SHP77 treated with DMSO at 0.1 percent for 48 hours (cell line): ENCODE results near the gene CHTF18.
"Not testable (repeated sequence)": the region's sequence is repeated elsewhere in the genome, so short reads cannot be mapped to it uniquely, and the experiment has no call there.

Source experiments
- DNase-seq: peaks from one replicate; lab custom pipeline; 2025; lab: John Stamatoyannopoulos, UW

Gene CHTF18

GRCh38 chr16:788399-789126 is at the start of gene CHTF18:
CHTF18 (plus strand) TSS chr16:788620; CDS start chr16:788685, 65 bp downstream.
- peak; percentile 14 for DNase-seq

- no peak for DNase-seq
Observed at GRCh38 chr16:739560-740458, 48.6 kb upstream of the CHTF18 start.

GRCh38 chr16:740459-740763 is 48.0 kb upstream of the CHTF18 start:
- DNase-seq, result no peak

GRCh38 chr16:740764-741505 is 47.5 kb upstream of the CHTF18 start, which contains the start of gene CIAO3:
CIAO3 (minus strand) TSS chr16:740997; CDS start chr16:740985, 12 bp downstream.
- peak; percentile 45 for DNase-seq

GRCh38 chr16:741986-742629 is 46.3 kb upstream of the CHTF18 start:
- no peak for DNase-seq

GRCh38 chr16:742894-743293 is 45.5 kb upstream of the CHTF18 start:
- DNase-seq, result not testable (repeated sequence)

GRCh38 chr16:743794-744500 is 44.5 kb upstream of the CHTF18 start:
- DNase-seq, result no peak

GRCh38 chr16:745739-746138 is 42.7 kb upstream of the CHTF18 start:
- no peak for DNase-seq

- no peak for DNase-seq
Observed at GRCh38 chr16:746637-747036, 41.8 kb upstream of the CHTF18 start.

- DNase-seq, result no peak
Observed at GRCh38 chr16:747978-748746, 40.3 kb upstream of the CHTF18 start.

GRCh38 chr16:749010-749409 is 39.4 kb upstream of the CHTF18 start:
- no peak for DNase-seq

GRCh38 chr16:750485-750884 is 37.9 kb upstream of the CHTF18 start:
- no peak for DNase-seq

GRCh38 chr16:751152-752006 is 37.0 kb upstream of the CHTF18 start:
- no peak for DNase-seq

- no peak for DNase-seq
Observed at GRCh38 chr16:752007-752312, 36.5 kb upstream of the CHTF18 start.

GRCh38 chr16:754121-754607 is 34.3 kb upstream of the CHTF18 start:
- not testable (repeated sequence) for DNase-seq

GRCh38 chr16:754656-755055 is 33.8 kb upstream of the CHTF18 start:
- no peak for DNase-seq

- DNase-seq, result no peak
Observed at GRCh38 chr16:756428-756827, 32.0 kb upstream of the CHTF18 start.

GRCh38 chr16:759110-759910 is 29.1 kb upstream of the CHTF18 start:
- DNase-seq, result no peak

GRCh38 chr16:760065-760464 is 28.4 kb upstream of the CHTF18 start:
- DNase-seq, result no peak
